Suppressor macrophage treated with lipopolysaccharide for 4 hours (primary cell): ENCODE data around the gene ZNF560.
A peak's percentile ranks its signal among the peaks of the same experiment; 100 is the strongest.

Source experiments
- DNase-seq: peaks from one replicate; pipeline ENCODE4 v3.0.0-alpha.2; 2020

The ZNF560 gene

GRCh38 chr19:9435279-9436268, 62.8 kb downstream of the ZNF560 start, which contains the start of gene ZNF266:
TSS of gene ZNF266 (minus strand) at chr19:9435573. CDS start at chr19:9420089, 15,484 bp downstream.
- DNase-seq = peak; percentile 94

DNA sequence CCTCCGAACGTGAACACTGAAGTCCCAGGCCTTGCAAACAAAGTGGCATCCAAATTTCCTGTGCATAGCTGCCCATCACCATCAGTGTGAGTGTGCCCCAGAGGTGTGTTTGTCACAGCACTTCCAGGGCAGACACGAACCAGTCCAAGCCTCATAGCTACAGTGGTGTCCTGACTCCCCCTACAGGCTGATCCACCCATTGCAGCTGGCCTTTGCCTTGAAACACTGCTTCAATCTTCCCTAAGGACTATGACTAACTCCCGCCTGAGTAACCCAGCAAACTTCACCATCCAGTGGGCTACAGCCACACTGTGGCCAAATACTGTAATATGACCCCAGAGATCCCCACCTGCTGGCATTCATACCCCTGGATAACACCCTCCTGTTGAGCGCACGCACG, 66.9 kb downstream of the ZNF560 start:
- DNase-seq = peak; percentile 47

GRCh38 chr19:9430444-9430843, 68.0 kb downstream of the ZNF560 start:
- no peak for DNase-seq

GRCh38 chr19:9427941-9428340, 70.5 kb downstream of the ZNF560 start:
- DNase-seq = no peak
